NCI-H69 (cell line): Measurements from ENCODE around the gene DEPDC5.
A peak's percentile ranks its signal among the peaks of the same experiment; 100 is the strongest.

Source experiments
- DNase-seq: peaks from one replicate; lab custom pipeline; 2025; lab: John Stamatoyannopoulos, UW

Gene DEPDC5

DNA sequence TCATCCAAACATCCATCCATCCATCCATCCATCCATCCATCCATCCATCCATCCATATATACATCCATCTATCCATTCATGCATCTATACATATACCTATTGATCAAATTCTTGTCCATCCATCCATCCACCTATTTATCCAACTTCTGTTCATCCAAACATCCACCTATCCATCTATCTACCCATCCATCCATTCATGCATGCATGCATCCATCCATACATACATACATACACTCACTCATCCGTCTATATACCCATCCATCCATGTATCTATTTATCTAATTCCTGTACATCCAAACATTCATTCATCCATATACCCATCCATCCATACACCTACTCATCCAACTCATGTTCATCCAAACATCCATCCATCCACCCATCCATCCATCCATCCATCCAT is 171.2 kb downstream of the DEPDC5 start:
- no peak for DNase-seq

DNA sequence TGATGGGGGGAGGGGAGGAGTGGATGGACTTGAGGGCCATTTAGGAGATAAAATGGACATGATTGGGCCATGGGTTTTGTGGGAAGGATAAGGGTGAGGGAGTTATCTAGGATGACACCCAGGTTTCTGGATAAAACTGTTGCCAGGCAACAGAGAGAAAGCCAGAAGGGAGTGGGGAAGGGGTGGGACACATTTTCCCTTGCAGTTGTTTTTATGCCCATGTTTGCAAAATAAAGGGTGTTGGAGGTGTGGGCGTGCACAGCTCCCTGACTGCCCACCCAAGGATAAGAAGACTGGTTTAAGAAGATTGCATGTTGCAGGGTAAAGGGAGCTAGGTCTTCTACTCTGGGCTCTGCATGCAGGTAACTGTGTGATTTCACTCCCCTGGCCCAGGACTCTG is 172.2 kb downstream of the DEPDC5 start:
- no peak for DNase-seq

DNA sequence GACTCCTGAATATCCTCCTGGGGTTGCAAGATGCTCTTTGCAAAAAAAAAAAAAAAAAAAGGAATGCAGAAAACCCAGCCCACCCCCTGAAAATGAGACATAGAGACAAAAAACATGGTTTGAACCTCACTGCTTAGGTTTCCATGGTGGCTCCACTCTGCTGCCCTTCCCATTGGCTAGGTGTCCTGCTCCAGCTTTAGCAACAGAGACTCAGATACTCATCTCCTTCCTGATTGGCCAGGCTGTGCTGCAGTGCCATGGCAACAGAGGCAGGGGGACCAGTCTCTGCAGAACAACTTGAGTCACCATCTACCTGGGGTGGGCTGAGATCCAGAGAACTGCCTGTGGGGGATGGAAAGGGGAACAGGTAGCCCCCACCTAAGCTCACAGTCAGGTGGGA is 173.2 kb downstream of the DEPDC5 start:
- peak; percentile 42 for DNase-seq

DNA sequence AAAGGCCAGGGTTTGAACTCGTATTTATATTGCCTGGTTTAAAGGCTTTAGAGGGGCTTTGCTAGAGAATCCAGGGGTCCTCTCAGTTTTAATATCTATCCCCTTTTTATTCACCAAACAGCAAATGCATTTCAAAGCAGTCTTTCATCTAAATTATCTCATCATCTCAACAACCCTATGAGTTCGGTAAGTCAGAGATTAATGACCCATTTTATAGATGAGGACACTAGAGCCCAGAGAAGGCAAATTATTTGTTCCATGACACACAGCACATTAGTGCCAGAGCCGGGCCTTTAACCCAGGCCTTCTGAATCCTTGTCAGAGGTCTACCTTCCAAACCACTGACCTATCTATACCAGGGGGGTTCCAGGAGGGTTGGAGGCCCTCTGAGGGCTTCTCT is 173.7 kb downstream of the DEPDC5 start:
- no peak for DNase-seq

DNA sequence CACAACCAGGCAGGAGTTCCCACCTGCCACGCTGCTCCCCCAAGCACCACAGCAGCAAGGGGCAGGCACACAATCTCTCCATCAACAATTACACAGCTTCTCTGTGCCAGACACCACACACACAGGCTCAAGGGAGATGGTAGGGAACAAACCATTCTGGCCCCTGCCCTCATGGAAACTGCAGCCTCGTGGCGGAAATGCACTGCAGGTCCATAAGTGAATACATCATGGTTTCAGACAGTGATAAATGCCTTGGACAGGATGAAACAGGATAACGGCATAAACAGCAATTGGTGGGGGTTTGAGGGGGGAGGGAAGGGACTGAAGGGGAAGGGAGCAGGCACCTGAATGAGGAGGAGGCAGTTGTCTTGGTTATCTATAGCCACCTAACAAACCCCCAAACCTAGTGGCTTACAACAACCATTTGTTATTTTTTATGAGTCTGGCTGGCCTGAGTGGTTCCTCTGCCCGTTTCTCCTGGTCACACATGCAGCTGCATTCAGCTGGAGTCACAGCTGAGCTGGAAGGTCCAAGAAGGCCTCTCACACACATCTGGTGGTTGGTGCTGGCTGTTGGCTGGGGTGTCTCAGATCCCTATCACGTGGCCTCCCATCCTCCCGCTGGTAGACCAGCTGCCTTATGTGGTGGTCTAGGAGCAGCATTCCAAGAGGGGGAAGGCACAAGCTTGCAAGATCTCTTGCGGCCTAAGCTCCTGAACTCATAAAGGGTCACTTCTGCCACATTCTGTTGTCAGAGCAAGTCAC is 175.5 kb downstream of the DEPDC5 start:
- DNase-seq = peak; percentile 32

DNA sequence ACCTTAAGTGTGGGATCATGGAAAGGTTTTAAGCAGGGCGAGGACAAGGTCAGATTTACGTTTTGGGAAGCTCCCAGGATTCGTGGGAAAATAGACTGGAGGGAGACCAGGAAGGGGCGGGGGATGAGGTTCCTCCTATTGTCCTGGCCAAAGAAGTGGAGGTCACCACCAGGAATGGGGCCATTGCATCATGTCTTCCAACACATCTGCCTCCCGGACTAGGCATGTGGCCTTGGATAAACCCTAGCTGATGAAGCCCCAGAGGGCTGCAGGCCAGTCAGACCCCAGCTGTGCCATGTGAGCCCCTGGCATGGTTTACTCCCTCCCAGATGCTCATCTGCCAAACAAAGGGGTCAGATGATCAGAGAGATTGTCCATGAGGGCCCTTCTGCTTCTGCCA is 179.0 kb downstream of the DEPDC5 start:
- no peak for DNase-seq

DNA sequence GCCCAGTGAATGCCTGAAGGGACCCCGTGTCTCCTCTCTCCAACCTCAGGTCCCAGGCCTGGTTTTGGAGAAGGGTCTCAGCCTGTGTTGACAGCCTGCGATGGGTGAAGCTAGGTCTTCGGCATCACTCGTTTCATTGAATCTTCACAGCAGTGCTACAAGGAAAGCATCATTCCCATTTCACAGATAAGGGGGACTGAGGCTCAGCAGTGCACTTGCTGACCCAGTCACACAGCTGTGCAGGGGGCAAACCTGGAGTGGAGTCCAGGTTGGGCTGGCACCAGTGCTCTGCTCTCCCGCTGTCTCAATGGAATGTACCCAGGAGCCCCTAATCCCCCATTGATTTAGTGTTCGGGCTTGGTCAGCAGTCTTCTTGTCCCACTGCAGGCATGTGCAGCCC is 179.6 kb downstream of the DEPDC5 start:
- no peak for DNase-seq

DNA sequence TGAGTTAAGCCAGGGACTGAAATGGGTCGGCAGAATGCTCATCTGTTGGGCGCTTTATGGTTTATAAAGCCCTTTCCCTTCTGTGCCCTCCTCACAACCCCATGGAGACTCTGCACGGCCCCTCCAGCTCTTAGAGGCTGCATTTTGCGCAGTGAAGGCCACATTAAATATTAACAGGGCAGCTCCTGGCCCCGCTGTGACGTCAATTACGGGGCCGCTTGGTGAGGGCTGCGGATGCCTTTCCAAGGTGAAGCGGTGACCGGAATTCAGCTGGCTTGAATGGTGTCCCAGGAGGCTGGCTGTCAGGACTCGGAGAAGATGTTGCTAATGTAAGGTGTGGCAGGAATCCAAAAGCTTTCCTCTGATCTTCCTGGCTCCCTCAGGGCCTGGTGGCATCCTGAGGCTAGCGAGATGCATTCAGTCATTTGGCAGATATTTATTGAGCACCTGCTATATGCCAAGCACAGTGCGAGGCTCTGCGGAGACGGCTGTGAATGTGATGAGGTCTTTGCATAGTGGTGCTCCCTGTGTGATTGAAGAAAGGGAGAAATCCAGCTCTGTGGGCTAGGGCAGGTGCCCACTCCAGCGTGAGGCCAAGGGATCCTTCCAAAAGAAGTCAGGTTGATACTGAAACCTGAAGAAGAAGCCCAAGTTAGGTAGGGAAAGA is 180.1 kb downstream of the DEPDC5 start:
- peak; percentile 79 for DNase-seq

DNA sequence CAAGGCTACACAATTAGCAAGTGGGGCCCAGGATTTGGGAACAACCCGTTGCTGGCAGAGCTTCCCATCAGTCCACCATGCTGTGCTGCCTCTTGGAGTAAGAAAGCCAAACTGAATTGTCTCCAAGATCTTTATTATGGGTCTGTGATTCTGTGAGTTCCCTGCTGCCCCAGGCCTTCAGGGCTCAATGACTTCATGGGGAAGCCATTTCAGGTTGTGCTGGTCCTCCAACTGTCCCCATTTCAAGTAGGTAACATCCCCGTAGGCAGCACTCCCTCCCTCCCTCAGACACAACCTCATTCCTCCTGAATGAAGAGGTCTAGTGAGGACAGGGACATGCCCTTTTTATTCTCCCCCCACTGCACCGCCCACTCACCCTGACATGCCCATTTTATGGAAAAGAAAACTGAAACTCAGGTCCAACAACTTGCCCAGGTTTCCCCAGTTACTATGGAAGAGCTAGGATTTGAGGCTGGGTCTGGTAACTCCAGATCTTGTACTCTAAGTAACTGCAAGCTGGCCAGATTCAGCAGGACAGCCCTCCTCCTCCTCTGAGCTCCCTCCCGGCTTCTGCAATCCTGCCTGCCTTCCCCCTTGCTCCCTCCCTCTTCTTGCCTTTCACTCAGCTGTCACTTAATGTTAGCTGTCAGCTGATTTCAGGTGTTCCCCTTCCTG is 182.3 kb downstream of the DEPDC5 start:
- DNase-seq = no peak

DNA sequence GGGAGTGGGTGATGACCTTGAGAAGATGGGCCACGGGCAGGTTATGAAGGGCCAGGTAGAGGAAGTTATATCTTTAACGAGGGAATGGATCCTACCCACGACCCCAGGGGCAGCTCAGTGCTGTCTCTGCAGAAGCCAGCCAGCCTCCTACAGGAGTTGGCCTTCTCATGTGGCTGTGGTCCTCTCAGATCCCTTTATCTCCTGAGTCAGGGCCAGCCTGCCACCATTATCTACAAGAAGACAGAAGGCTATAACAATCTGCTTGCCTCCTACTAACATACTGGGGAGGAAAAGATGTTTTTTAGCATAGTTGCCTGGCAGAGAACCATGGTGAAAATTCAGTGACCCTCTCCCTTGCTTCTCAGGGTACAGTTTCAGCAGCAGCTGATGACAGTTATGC is 183.5 kb downstream of the DEPDC5 start:
- no peak for DNase-seq

DNA sequence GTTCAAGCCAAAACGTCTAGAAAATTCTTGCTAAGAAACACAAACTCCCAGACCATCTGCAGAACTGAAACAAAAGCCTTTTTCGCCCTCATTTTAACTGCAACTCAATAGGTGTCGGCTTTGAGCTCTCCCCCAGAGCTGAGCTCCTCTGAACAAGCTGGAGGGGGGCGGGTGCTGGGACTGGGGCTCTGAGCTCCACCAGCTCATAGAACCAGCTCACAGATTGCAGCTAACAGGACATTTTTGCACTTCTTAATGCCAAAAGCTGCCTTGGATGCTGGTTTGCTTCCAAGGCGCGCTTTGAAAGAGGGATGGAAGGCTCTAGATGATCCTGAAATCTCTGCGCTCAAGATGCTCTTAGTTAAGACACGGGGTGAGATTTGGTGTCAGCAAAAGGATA is 184.5 kb downstream of the DEPDC5 start:
- no peak for DNase-seq

DNA sequence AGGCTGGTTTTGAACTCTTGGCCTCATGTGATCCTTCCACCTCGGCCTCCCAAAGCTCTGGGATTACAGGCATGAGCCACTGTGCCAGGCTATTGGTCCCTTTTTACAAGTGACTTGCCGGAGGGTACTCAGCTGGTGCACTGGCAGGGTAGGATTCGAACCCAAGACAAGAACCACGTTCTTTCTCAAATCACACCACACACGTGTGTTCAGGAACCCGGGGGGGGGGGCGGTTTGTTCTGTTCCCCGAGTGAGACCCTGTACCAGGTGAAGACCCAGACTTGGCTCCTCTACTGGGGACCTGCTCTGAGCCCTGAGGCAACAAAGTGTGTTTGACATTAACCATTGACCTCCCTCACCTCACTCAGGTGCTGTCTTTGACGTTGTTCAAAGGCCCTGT is 186.7 kb downstream of the DEPDC5 start:
- DNase-seq = no peak

DNA sequence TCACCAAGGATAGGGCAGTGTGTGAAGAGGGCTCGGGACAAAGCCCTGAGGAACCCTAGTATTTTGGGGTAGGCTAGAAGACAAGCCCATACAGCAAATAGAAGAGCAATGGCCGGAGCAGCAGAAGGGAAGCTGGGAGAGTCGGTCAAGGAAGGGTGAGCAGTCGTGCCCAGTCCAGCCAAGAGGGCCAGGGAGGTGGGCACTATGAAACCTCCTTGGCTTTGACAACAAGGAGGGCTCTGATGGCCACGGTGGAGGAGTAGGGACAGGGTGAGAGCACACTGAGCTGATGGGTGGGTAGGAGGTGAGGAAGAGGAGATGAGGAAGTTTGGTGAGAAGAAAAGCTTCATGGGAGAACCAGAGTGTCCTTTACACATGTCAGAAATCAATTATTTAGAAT is 188.3 kb downstream of the DEPDC5 start:
- no peak for DNase-seq

DNA sequence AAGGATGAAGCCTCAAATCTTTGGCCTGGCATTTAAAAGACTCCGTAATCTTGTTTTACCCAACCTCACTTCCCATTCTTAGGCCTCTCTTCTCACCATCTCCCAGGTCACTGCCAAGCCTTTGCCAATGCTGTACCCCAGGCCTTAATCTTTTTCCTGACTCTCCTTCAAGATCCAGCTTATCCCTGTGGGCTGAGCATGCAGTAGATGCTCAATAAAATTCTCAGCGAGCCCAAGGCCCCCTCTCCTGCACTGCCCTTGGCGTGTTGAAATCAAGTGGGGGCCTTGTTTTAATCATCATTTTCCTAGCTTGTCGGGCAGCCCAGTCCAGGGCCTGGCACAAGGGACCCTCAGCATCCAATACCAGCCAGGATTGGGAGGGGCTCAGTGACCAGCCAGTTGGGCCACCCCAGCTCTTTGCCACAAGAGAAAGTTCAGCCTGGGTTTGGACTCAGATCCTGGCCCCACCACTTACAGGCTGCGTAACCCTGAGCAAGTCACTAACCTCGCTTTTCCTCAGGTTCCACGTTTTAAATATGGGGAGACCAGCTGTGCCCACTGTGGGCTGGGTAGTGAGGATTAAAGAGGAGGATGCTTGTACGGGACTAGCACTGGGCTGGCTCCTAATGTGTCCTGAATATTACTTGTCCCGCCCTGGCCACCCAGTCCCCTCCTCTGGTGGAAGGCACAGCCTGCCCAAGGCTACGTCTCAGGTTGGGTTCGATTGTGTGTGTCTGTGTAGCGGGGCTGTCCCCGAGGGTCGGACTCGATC is 189.6 kb downstream of the DEPDC5 start:
- DNase-seq = no peak

DNA sequence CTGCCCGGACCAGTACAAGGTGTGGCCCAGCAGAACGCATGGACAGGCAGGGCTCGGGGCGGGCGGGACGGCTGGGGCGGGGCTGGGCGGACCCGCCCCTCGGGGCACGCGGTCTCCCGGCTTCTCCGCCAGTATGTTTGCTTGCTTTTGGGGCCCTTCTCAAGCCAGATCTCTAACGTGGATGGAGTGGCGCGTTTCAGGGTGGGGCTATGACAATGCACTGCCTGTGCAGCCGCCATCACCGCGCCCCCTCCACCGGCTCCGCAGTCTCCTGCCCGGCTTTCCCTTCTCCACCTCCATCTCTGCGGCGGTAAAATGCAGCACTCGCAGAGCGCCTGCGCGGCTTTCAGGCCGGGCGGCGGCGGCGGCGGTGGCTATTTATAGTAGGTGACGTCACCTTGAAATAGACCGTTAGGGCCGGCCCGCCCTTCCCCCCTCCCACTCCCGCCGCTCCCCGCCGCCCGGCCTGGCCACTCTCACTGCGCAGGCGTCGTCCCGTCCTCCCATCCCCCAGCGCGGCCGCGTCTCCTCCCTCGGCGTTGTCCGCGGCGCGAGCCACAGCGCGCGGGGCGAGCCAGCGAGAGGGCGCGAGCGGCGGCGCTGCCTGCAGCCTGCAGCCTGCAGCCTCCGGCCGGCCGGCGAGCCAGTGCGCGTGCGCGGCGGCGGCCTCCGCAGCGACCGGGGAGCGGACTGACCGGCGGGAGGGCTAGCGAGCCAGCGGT is 190.3 kb downstream of the DEPDC5 start, which contains the start of gene YWHAH:
Gene YWHAH (plus strand): TSS at position 558 of the 722 bp plus-strand sequence. CDS start 199 bp downstream, outside the sequence.
- DNase-seq = peak; percentile 97

DNA sequence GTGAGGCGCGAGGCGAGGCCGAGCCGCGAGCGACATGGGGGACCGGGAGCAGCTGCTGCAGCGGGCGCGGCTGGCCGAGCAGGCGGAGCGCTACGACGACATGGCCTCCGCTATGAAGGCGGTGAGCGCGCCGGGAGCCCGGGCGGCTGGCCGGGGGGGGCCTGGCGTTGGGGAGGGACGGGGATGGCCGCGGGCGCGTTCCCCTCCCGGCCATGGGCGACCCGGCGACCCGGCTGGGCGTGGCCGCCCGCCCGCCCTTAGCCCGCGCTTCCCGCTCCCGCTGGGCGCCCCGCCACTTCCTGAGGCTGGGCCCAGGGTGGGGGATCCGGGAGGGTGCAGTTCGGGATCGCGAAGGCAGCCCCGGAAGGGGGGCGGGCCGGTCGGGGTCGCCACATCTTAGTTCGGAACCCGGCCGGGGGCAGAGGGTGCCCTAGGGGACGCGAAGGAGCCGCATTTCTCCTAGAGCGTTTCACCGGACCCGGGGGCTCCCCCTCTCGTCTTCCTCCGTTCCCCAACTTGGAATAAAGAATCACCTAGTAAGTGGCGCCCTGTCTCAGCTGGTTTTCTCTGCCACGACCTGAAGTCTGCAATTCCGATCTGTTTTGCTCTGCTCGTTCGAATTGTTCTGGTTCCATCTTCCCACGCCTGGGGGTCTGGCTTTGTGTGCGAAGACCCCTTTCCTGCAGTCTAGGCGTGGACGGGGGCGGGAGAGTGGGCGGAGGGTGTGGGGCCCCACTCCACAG is 191.1 kb downstream of the DEPDC5 start:
- peak; percentile 87 for DNase-seq

DNA sequence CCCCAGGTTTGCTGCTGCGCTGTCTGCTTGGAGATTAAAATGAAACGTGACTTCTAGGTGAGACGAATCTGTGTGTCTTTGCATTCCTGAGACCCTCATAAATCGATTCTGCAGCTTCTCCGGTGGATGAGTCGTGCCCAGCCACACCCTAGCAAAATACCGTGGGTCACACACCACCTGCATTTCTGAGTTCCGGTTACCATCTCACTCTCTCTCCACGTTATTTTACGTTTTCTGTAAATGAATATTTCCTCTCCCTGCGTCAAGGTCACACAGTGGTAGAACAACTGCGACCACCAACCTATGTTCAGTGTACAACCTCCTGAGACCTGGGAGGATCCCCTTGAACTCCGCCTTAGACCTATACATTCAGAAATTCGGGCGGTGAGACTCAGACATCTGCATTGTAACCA is 191.6 kb downstream of the DEPDC5 start:
- DNase-seq = no peak

DNA sequence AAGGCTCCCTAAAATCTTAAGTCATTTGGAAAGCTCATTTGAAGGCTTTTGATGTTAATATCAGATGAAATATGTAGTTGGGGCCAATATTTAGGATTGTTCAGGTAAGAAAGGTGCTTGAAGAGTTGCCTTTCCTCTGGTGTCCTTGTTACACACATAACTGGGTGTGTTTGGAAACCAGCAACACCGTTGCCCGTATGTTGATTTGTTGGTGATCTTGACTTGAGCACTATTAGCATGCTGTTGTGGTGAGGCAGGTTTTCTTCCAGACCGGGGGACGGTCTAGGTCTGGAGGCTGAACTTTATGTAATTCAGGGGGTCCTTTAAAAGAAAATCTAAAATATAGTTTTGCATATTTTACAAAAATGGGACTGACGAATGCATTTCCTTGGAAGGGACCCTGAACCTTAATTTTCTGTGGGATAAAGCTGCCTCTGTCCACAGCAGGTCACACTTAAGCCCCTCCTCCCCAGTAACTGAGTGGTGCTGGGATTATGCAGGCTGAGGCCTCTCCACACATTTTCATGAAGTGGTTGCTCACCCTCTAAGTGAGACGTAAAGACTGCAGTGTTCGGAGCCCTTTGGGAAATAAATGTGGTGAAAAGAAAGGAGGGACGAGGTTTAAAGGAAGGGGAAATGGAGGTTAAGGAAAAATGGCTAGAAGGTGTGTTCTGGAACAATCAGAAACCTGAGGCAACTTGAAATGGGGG is 192.3 kb downstream of the DEPDC5 start:
- DNase-seq = peak; percentile 36

DNA sequence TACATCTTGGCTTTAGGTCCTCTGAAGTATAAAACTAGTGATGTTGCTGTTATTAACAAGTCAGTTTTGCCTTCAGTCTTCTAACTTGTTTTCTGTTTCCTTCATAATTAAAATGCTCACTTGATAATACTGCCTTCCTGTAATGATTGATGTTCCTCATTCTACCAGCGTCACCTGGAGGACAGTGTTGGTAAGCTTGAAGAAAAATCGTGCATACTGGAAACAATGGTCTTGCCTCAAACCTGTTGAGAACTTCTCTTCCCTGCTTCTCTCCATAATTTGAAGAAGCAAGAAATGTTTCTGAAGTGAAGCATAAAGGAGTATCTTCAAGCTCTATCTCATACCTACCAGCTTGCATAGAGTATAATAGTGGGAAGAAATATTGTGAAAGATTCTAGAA is 193.5 kb downstream of the DEPDC5 start:
- peak; percentile 57 for DNase-seq

DNA sequence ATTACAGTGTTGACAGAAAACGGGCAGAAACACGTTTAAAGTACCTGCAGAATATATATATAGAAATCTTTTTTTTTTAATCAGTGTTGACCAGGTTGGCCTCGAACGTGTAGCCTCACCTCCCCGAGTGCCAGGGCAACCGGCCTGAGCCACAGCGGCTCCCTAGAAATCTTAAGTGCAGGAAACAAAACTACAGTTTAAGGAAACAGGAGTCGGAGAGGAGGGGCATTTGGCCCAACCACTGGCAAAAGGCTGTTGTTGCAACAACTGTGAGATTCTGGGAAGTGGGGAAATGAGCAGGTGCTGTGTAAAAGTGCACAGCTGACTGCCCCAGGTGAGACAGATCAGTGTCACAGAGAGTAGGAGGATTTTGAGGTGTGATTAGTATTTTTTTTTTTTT is 194.2 kb downstream of the DEPDC5 start:
- no peak for DNase-seq
